ENCODE measurements around the gene PLEKHM1.
A peak's percentile ranks its signal among the peaks of the same experiment; 100 is the strongest.

The PLEKHM1 gene

GRCh38 chr17:45423304-45423974 lies 67.1 kb downstream of the PLEKHM1 start:
- Histone ChIP-seq H3K4me3 (ENCODE audit: low read depth, low read length) (no peak overlapping the region), H2AFZ (ENCODE audit: low read length, unreplicated experiment) (no peak overlapping the region), H3K27ac (ENCODE audit: low read depth, low read length) (no peak overlapping the region), H3K4me1 (ENCODE audit: control insufficient read depth, insufficient read depth, low read length, unreplicated experiment) (no peaks in the 10 kb centered on the region), H3K79me2 (ENCODE audit: control insufficient read depth, insufficient read depth, low read length, unreplicated experiment) (no peaks in the 10 kb centered on the region), H3K27me3 (ENCODE audit: insufficient read depth, low read length) (peaks cover 1% of the 10 kb centered on the region; the same call in 1 of the 2 replicates), H3K36me3 (ENCODE audit: insufficient read depth, low read length) (no peaks in the 10 kb centered on the region)

DNA sequence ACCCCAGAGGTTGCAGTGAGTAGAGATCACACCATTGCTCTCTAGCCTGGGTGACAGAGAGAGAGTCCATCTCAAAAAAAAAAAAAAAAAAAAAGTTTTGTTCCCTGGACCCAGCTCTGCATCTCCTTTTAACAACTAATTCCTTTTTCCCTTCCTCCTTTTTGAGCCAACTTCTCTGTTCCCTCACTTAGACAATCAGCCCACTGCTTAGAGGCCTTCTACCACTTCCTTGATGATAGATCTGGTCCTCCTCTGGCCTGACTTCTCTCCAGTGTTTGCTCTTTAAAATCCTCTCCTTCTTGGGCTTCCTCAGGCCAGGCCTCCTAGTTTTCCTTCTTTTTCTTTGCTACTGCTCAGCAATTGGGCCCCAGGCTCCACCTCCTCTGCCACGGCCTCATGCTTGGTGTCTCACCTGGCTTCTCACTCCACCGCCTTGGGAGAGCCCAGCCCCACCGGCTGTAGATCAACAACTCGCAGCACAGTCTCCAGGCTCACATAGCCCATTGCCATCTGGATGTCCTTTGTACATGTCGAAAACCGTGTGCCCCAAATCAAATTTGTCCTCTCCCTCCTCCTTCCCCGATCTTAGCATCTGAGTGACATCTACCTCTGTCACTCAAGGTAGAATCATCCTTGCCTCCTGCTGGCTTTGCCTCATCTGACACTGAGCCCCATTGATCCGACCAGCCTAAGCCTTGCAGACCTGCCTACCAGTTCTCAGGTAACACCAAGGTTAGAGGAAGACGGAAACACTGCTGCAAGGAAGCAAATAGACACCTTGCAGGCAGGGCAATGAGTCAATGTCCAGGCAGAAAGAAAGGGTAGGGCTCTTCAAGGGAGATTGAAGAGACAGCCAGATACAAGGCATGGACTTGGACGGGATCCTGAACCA lies 75.3 kb downstream of the PLEKHM1 start:
- H3K36me3 ChIP-seq (ENCODE audit: insufficient read depth, low read length) = no peaks in the 10 kb centered on the region
- no peaks in the 10 kb centered on the region for H3K4me1 ChIP-seq (ENCODE audit: control insufficient read depth, insufficient read depth, low read length, unreplicated experiment)
- no peaks in the 10 kb centered on the region for H3K27me3 ChIP-seq (ENCODE audit: insufficient read depth, low read length)
- no peak overlapping the region for H3K4me3 ChIP-seq (ENCODE audit: low read depth, low read length)
- no peaks in the 10 kb centered on the region for H3K79me2 ChIP-seq (ENCODE audit: control insufficient read depth, insufficient read depth, low read length, unreplicated experiment)
- no peak overlapping the region for H3K27ac ChIP-seq (ENCODE audit: low read depth, low read length)
- H2AFZ ChIP-seq (ENCODE audit: low read length, unreplicated experiment) = no peak overlapping the region

DNA sequence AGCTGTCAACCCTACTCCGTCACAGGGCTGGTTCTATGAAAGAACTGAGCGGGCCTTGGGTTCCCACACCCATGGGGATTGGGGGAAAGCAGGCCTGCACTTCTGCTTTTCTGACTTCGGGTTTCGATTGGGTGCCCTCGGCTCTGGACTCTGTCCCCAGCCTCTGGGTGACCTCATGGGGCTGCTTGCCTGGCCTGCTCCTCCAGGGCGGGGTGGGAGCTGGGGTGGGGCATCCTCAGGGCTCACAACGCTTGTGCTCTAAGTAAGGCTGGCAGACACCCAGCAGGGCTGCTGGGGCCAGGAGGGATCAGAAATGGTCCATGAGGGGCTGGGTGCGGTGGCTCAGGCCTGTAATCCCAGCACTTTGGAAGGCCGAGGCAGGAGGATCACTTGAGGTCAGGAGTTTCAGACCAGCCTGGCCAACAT lies 77.0 kb downstream of the PLEKHM1 start:
- Histone ChIP-seq H3K36me3 (ENCODE audit: insufficient read depth, low read length) (no peaks in the 10 kb centered on the region), H3K79me2 (ENCODE audit: control insufficient read depth, insufficient read depth, low read length, unreplicated experiment) (no peaks in the 10 kb centered on the region), H3K4me3 (ENCODE audit: low read depth, low read length) (no peak overlapping the region), H3K27me3 (ENCODE audit: insufficient read depth, low read length) (no peaks in the 10 kb centered on the region), H2AFZ (ENCODE audit: low read length, unreplicated experiment) (no peak overlapping the region), H3K27ac (ENCODE audit: low read depth, low read length) (no peak overlapping the region), H3K4me1 (ENCODE audit: control insufficient read depth, insufficient read depth, low read length, unreplicated experiment) (no peaks in the 10 kb centered on the region)

DNA sequence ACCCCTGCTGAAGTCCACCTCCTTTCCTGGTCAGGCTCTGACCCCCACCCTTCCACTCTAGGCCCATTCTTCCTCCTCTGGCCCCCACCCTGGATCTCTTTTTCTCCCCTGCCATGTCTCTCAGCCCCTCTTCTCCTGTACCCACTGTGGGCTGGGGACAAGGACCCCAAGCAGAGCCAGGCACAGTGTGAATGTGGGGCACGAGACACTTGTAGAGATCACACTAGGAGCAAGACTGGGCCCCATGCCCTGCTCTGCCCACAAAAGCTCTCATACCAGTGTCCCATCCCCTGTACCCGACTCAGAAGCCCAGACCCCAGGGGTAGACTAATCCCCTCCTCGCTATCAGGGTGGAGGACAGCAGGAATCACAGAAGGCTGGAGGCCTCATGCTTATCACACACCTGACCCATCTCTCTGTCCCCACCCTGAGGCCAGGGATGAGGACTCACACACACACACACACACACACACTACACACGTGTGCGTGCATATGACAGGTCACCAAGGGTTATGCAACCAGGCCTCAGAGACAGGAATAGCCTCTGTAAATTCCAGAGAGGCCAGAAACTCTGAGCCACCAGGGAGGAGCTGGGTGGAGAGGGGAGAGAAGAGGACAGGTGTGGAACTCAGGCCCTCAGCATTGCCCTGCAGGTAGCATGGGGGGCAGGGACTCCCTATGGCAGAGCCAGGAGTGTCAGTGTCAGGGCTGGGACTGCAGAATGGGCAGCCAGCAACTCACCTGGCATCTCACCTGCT lies 79.0 kb downstream of the PLEKHM1 start:
- Histone ChIP-seq H3K79me2 (ENCODE audit: control insufficient read depth, insufficient read depth, low read length, unreplicated experiment) (no peaks in the 10 kb centered on the region), H3K4me1 (ENCODE audit: control insufficient read depth, insufficient read depth, low read length, unreplicated experiment) (no peaks in the 10 kb centered on the region), H3K27me3 (ENCODE audit: insufficient read depth, low read length) (no peaks in the 10 kb centered on the region), H3K4me3 (ENCODE audit: low read depth, low read length) (no peak overlapping the region), H2AFZ (ENCODE audit: low read length, unreplicated experiment) (no peak overlapping the region), H3K27ac (ENCODE audit: low read depth, low read length) (no peak overlapping the region), H3K36me3 (ENCODE audit: insufficient read depth, low read length) (no peaks in the 10 kb centered on the region)

GRCh38 chr17:45410144-45411091 lies 80.1 kb downstream of the PLEKHM1 start:
- no peaks in the 10 kb centered on the region for H3K36me3 ChIP-seq (ENCODE audit: insufficient read depth, low read length)
- no peaks in the 10 kb centered on the region for H3K79me2 ChIP-seq (ENCODE audit: control insufficient read depth, insufficient read depth, low read length, unreplicated experiment)
- no peaks in the 10 kb centered on the region for H3K4me1 ChIP-seq (ENCODE audit: control insufficient read depth, insufficient read depth, low read length, unreplicated experiment)

GRCh38 chr17:45409659-45410076 lies 80.9 kb downstream of the PLEKHM1 start:
- H3K4me1 ChIP-seq (ENCODE audit: control insufficient read depth, insufficient read depth, low read length, unreplicated experiment) = no peaks in the 10 kb centered on the region
- no peaks in the 10 kb centered on the region for H3K36me3 ChIP-seq (ENCODE audit: insufficient read depth, low read length)
- no peaks in the 10 kb centered on the region for H3K27me3 ChIP-seq (ENCODE audit: insufficient read depth, low read length)
- H3K79me2 ChIP-seq (ENCODE audit: control insufficient read depth, insufficient read depth, low read length, unreplicated experiment) = no peaks in the 10 kb centered on the region
- no peak overlapping the region for H3K27ac ChIP-seq (ENCODE audit: low read depth, low read length)
- no peak overlapping the region for H3K4me3 ChIP-seq (ENCODE audit: low read depth, low read length)
- H2AFZ ChIP-seq (ENCODE audit: low read length, unreplicated experiment) = no peak overlapping the region

More at GRCh38 chr17:45410144-45411091, 80.1 kb downstream of the PLEKHM1 start:
- H2AFZ ChIP-seq (ENCODE audit: low read length, unreplicated experiment) = no peak overlapping the region
- H3K4me3 ChIP-seq (ENCODE audit: low read depth, low read length) = no peak overlapping the region
- no peaks in the 10 kb centered on the region for H3K27me3 ChIP-seq (ENCODE audit: insufficient read depth, low read length)
- H3K27ac ChIP-seq (ENCODE audit: low read depth, low read length) = no peak overlapping the region

DNA sequence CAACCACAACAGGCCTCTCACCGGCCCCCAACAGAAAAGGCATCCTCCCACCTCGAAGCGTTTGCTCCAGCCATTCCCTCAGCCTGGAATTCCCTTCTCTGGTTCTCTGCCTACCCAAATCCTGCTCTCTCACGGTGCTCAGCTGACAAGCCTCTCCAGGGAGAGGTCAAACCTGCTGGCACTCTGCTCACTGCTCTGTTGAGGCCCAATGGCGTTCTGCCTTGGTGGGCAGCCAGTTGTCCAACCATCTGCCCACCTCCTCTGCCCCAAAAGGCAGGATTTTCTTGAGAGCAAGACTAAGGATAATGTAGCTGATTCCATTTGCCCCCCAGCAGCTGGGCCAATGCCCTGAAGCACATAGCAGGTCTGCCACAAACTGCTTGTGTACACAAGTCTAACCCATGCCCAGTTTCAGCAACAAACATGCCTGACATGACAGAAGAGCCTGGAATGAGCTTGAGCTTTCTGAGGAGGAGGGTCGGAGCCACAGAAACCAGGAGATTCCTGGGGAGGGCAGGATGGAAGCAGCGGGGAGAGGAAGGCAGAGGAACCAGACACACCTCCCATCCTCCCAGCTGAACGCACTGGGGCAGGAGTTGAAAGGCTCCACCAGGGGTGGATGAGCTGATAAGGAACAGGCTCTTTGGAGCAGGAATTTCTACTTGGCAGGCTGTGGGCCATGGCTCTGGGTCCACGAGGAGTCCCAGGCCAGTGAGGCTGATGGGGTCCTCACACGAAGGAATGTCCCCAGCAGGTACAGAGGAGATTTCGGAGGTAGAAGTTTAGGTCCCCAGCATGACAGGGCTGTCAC lies 81.7 kb downstream of the PLEKHM1 start:
- no peak overlapping the region for H3K4me3 ChIP-seq (ENCODE audit: low read depth, low read length)
- no peaks in the 10 kb centered on the region for H3K36me3 ChIP-seq (ENCODE audit: insufficient read depth, low read length)
- H2AFZ ChIP-seq (ENCODE audit: low read length, unreplicated experiment) = no peak overlapping the region
- no peaks in the 10 kb centered on the region for H3K79me2 ChIP-seq (ENCODE audit: control insufficient read depth, insufficient read depth, low read length, unreplicated experiment)
- no peaks in the 10 kb centered on the region for H3K4me1 ChIP-seq (ENCODE audit: control insufficient read depth, insufficient read depth, low read length, unreplicated experiment)
- H3K27ac ChIP-seq (ENCODE audit: low read depth, low read length) = no peak overlapping the region
- H3K27me3 ChIP-seq (ENCODE audit: insufficient read depth, low read length) = no peaks in the 10 kb centered on the region

- H2AFZ ChIP-seq (ENCODE audit: low read length, unreplicated experiment) = peak overlapping the region; percentile 14
- H3K4me3 ChIP-seq (ENCODE audit: low read depth, low read length) = no peak overlapping the region
Measured at GRCh38 chr17:45406107-45406506, 84.4 kb downstream of the PLEKHM1 start.

DNA sequence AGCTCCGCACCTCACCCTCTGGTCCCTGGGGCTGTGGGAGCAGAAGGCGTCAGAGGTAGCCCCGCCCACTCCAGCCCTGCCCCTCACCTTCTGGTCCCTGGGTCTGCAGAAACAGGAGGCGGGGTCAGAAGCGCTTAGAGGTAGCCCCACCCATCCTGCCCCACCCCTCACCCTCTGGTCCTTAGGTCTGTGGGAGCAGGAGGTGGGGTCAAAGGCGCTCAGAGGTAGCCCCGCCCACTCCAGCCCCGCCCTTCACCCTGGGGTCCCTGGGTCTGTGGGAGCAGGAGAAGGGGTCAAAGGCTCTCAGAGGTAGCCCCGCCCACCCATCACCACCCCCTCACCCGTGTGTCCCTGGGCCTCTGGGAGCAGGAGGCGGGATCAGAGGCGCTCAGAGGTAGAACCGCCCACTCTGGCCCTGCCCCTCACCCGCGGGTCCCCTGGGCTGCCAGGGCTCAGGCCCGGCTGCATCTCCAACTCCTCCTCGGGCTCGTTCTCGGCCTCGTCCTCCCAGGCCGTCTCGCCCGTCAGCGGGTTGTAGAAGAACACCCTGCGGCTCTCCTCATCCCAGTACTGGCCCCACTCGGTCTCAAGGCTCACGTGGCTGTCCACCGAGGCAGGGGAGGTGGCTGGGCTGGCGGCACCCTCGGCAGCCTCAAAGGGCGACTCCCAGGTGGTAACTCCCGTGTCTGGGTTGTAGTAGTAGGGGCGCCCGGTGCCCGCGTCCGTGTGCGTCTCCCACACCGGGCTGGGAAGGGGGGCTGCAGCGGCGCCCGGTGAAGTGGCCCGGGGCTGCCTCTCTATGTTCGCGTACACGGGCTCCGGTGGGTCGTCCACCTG lies 85.1 kb downstream of the PLEKHM1 start:
- H3K4me1 ChIP-seq (ENCODE audit: control insufficient read depth, insufficient read depth, low read length, unreplicated experiment) = no peaks in the 10 kb centered on the region
- H3K79me2 ChIP-seq (ENCODE audit: control insufficient read depth, insufficient read depth, low read length, unreplicated experiment) = no peaks in the 10 kb centered on the region
- H3K36me3 ChIP-seq (ENCODE audit: insufficient read depth, low read length) = no peaks in the 10 kb centered on the region
- H3K27me3 ChIP-seq (ENCODE audit: insufficient read depth, low read length) = no peaks in the 10 kb centered on the region
- H2AFZ ChIP-seq (ENCODE audit: low read length, unreplicated experiment) = peak overlapping the region; percentile 14
- H3K4me3 ChIP-seq (ENCODE audit: low read depth, low read length) = peak overlapping the region; percentile 11; the same call in 1 of the 2 replicates
- H3K27ac ChIP-seq (ENCODE audit: low read depth, low read length) = no peak overlapping the region

More at GRCh38 chr17:45406107-45406506, 84.4 kb downstream of the PLEKHM1 start:
- H3K27ac ChIP-seq (ENCODE audit: low read depth, low read length) = no peak overlapping the region
- no peaks in the 10 kb centered on the region for H3K4me1 ChIP-seq (ENCODE audit: control insufficient read depth, insufficient read depth, low read length, unreplicated experiment)
- H3K79me2 ChIP-seq (ENCODE audit: control insufficient read depth, insufficient read depth, low read length, unreplicated experiment) = no peaks in the 10 kb centered on the region
- no peaks in the 10 kb centered on the region for H3K27me3 ChIP-seq (ENCODE audit: insufficient read depth, low read length)
- H3K36me3 ChIP-seq (ENCODE audit: insufficient read depth, low read length) = no peaks in the 10 kb centered on the region
